H1 (cell line): ENCODE measurements around the gene SLC8A3. TPM values are rescaled to one million over a fixed set of nuclear protein-coding genes. Genes with fewer than 3 reads are reported as not detected.

Experiments used
- ATF2 ChIP-seq: IDR thresholded peaks from 2 replicates; pipeline ENCODE4 v1.6.1; 2012; ENCODE audit warnings: low read length, inconsistent platforms
- CBX5 ChIP-seq: fragments of 300-800, 300-1000 bp; sonication (generic); IDR thresholded peaks from 2 replicates; pipeline ENCODE4 v1.7.1; 2016; ENCODE audit warnings: antibody characterized with exemption, low read length, low read depth
- CBX8 ChIP-seq: fragments of 300-800, 300-1000 bp; sonication (generic); IDR thresholded peaks from 2 replicates; pipeline ENCODE4 v1.7.1; 2016; ENCODE audit warnings: low read depth, low read length, borderline replicate concordance
- CHD7 ChIP-seq: fragments of 300-600 bp; sonication (generic); IDR thresholded peaks from 2 replicates; pipeline ENCODE4 v1.7.1; 2012; ENCODE audit warnings: low read length, moderate library complexity, mild to moderate bottlenecking, inconsistent platforms; ENCODE audit not compliant: insufficient replicate concordance
- CREB1 ChIP-seq: IDR thresholded peaks from 2 replicates; pipeline ENCODE4 v1.6.1; 2012; ENCODE audit warnings: inconsistent platforms
- GABPA ChIP-seq: IDR thresholded peaks from 2 replicates; pipeline ENCODE4 v1.6.1; 2011; ENCODE audit warnings: mild to moderate bottlenecking, low read length, moderate library complexity, borderline replicate concordance; ENCODE audit not compliant: insufficient read depth
- JUN ChIP-seq: IDR thresholded peaks from 2 replicates; pipeline ENCODE4 v1.6.1; 2011; ENCODE audit warnings: low read depth, mild to moderate bottlenecking, improper control_type of control experiment, low read length
- PHF8 ChIP-seq: fragments of 200-600 bp; sonication (generic); conservative IDR thresholded peaks from 2 replicates; pipeline ENCODE4 v1.7.1; 2012; ENCODE audit warnings: low read depth, mild to moderate bottlenecking, inconsistent platforms, low read length, moderate library complexity
- RFX5 ChIP-seq: IDR thresholded peaks from 2 replicates; pipeline ENCODE4 v1.6.1; 2011; ENCODE audit warnings: low read depth, low read length, improper control_type of control experiment, borderline replicate concordance
- polyA plus RNA-seq, 7 experiments: library from polyadenylated mRNA; depleted of rRNA in 3 of 7; stranded (reverse) in 5 of 7; unstranded in 2 of 7; fragments of >200 nt in 5 of 7; fragments of 200-250 nt in 2 of 7; gene quantifications; 1 replicate in 5 of 7; 2 replicates in 1 of 7; 4 replicates in 1 of 7; pipeline versions ENCODE4 v1.2.1 to v1.2.3, GENCODE V29; 2011 to 2013; ENCODE audit warnings: missing spikeins in 2 of 7, mixed read lengths in 2 of 7
- total RNA-seq: library from RNA; stranded (reverse); fragmentation: NEBNext Ultra II Directional; extraction: Animal tissue kit (Norgen Biotek cat#: 25700); gene quantifications from 2 replicates; pipeline ENCODE4 v1.2.1, GENCODE V29; 2021

The SLC8A3 gene
- total and polyA plus RNA-seq, 2 of the 8 experiments (the other 6 are each of a cell fraction or from before 2014, with no cell fraction given), result 0.38 to 1.1 TPM

- TF ChIP-seq CHD7 (no peak), JUN (no peak), CBX8 (no peak), CBX5 (no peak), CREB1 (no peak), ATF2 (no peak), GABPA (no peak), PHF8 (no peak), RFX5 (no peak)
Measured at GRCh38 chr14:70014406-70015095, 174.2 kb downstream of the SLC8A3 start (continued).
